ENCODE results near the gene OR10D3. TPM values are rescaled to one million over a fixed set of nuclear protein-coding genes. Genes with fewer than 3 reads are reported as not detected.
"Not testable (repeated sequence)": the region's sequence is repeated elsewhere in the genome, so short reads cannot be mapped to it uniquely, and the experiment has no call there.

Gene OR10D3
- total and polyA plus RNA-seq, 12 donors: not detected

GRCh38 chr11:124167826-124168231 lies 15.3 kb upstream of the OR10D3 start:
- no peaks in the 10 kb centered on the region for H3K9me3 ChIP-seq (replicated peaks in 1 of 3)
- intact Hi-C loops (cut with DNase I): no loop called here
- H3K4me3 ChIP-seq: no peak overlapping the region
- no peaks in the 10 kb centered on the region for H3K36me3 ChIP-seq (replicated peaks in 1 of 2)
- 44 to 73% (median 54%) methylated on average over 7 of the region's 7 CpGs for WGBS, 4 donors
- TF ChIP-seq POLR2A (IDR thresholded peaks at IDR 0.05): no peak
- no peak for TF ChIP-seq CTCF (IDR thresholded peaks at IDR 0.05)
- H3K27ac ChIP-seq: no peak overlapping the region
- H3K27me3 ChIP-seq: no peaks in the 10 kb centered on the region
- DNase-seq: no peak
- no peaks in the 10 kb centered on the region for H3K4me1 ChIP-seq (replicated peaks in 1 of 2)

GRCh38 chr11:124168796-124169195 lies 14.3 kb upstream of the OR10D3 start:
- TF ChIP-seq POLR2A (IDR thresholded peaks at IDR 0.05): no peak
- intact Hi-C loops (cut with DNase I): no loop called here
- no peaks in the 10 kb centered on the region for H3K27me3 ChIP-seq
- no peak for DNase-seq
- H3K36me3 ChIP-seq (replicated peaks in 1 of 2): no peaks in the 10 kb centered on the region
- H3K4me1 ChIP-seq (replicated peaks in 1 of 2): no peaks in the 10 kb centered on the region
- no peak overlapping the region for H3K4me3 ChIP-seq
- no peaks in the 10 kb centered on the region for H3K9me3 ChIP-seq (replicated peaks in 1 of 3)
- no peak overlapping the region for H3K27ac ChIP-seq

- H3K27ac ChIP-seq; H3K4me1 ChIP-seq (replicated peaks in 1 of 2); H3K27me3 ChIP-seq; H3K36me3 ChIP-seq (replicated peaks in 1 of 2); intact Hi-C loops (cut with DNase I); H3K9me3 ChIP-seq (replicated peaks in 1 of 3); DNase-seq; H3K4me3 ChIP-seq: not testable (repeated sequence)
- 71 to 94% (median 86%) methylated on average over 1 to 10 of the region's 12 CpGs for WGBS, 4 donors
These were observed 12.8 kb upstream of the OR10D3 start for GRCh38 chr11:124170315-124170714.

- H3K9me3 ChIP-seq (replicated peaks in 1 of 3): no peaks in the 10 kb centered on the region
- H3K27ac ChIP-seq: no peak overlapping the region
- H3K27me3 ChIP-seq: no peaks in the 10 kb centered on the region
- 89 to 93% (median 91%) methylated on average over 14 to 35 of the region's 40 CpGs for WGBS, 4 donors
- H3K4me3 ChIP-seq: no peak overlapping the region
- TF ChIP-seq CTCF (IDR thresholded peaks at IDR 0.05): no peak
- no peak for TF ChIP-seq POLR2A (IDR thresholded peaks at IDR 0.05)
- H3K36me3 ChIP-seq (replicated peaks in 1 of 2): no peaks in the 10 kb centered on the region
- no peaks in the 10 kb centered on the region for H3K4me1 ChIP-seq (replicated peaks in 1 of 2)
- DNase-seq: no peak
- intact Hi-C loops (cut with DNase I): no loop called here
These were observed 12.2 kb upstream of the OR10D3 start for GRCh38 chr11:124170801-124171586.

- 82 to 85% (median 83%) methylated on average over 6 of the region's 6 CpGs for WGBS, 4 donors
- no peaks in the 10 kb centered on the region for H3K9me3 ChIP-seq (replicated peaks in 1 of 3)
- H3K27ac ChIP-seq: no peak overlapping the region
- H3K27me3 ChIP-seq: no peaks in the 10 kb centered on the region
- DNase-seq: no peak
- TF ChIP-seq CTCF (IDR thresholded peaks at IDR 0.05): no peak
- no peak for TF ChIP-seq POLR2A (IDR thresholded peaks at IDR 0.05)
- no peaks in the 10 kb centered on the region for H3K4me1 ChIP-seq (replicated peaks in 1 of 2)
- no peaks in the 10 kb centered on the region for H3K36me3 ChIP-seq (replicated peaks in 1 of 2)
- intact Hi-C loops (cut with DNase I): no loop called here
- no peak overlapping the region for H3K4me3 ChIP-seq
These were observed 11.0 kb upstream of the OR10D3 start for GRCh38 chr11:124172101-124172500.

Measured in adrenal gland (tissue), 12 donors.